Endothelial cell (in vitro differentiated cells): ENCODE results near the gene DUOX2. TPM values are rescaled to one million over a fixed set of nuclear protein-coding genes. Genes with fewer than 3 reads are reported as not detected.
"Not testable (repeated sequence)": the region's sequence is repeated elsewhere in the genome, so short reads cannot be mapped to it uniquely, and the experiment has no call there.

Experiments used
- DNase-seq: peaks from one replicate; pipeline ENCODE4 v3.0.0; 2021; ENCODE audit warnings: low spot score
- H3K27ac Mint-ChIP-seq: one replicate; pipeline ENCODE4 v1.8.0; 2021; ENCODE audit warnings: mixed read lengths, inconsistent platforms; ENCODE audit not compliant: unreplicated experiment
- H3K27me3 Mint-ChIP-seq: one replicate; pipeline ENCODE4 v1.8.0; 2021; ENCODE audit warnings: mild to moderate bottlenecking, moderate library complexity, mixed read lengths, inconsistent platforms; ENCODE audit not compliant: unreplicated experiment
- H3K36me3 Mint-ChIP-seq: one replicate; pipeline ENCODE4 v1.8.0; 2021; ENCODE audit warnings: mild to moderate bottlenecking, low read depth, mixed read lengths, inconsistent platforms; ENCODE audit not compliant: unreplicated experiment
- H3K4me1 Mint-ChIP-seq: one replicate; pipeline ENCODE4 v1.8.0; 2021; ENCODE audit warnings: mild to moderate bottlenecking, mixed read lengths, inconsistent platforms; ENCODE audit not compliant: unreplicated experiment
- H3K4me3 Mint-ChIP-seq: one replicate; pipeline ENCODE4 v1.8.0; 2021; ENCODE audit warnings: mild to moderate bottlenecking, mixed read lengths, inconsistent platforms; ENCODE audit not compliant: unreplicated experiment
- H3K9me3 Mint-ChIP-seq: one replicate; pipeline ENCODE4 v1.8.0; 2021; ENCODE audit warnings: mixed read lengths, inconsistent platforms; ENCODE audit not compliant: unreplicated experiment
- CTCF ChIP-seq: fragments of 200-600 bp; sonication (generic); IDR thresholded peaks from one replicate; pipeline ENCODE4 v1.5.0; 2021; ENCODE audit warnings: antibody characterized with exemption; ENCODE audit not compliant: unreplicated experiment
- total RNA-seq: library from RNA; stranded (reverse); fragmentation: NEBNext Ultra II Directional; extraction: Animal tissue kit (Norgen Biotek cat#: 25700); gene quantifications from one replicate; pipeline ENCODE4 v1.2.1, GENCODE V29; 2021; ENCODE audit not compliant: unreplicated experiment

The DUOX2 gene
- total RNA-seq, 1 donor from 2014 or later: 1.2 TPM

DNA sequence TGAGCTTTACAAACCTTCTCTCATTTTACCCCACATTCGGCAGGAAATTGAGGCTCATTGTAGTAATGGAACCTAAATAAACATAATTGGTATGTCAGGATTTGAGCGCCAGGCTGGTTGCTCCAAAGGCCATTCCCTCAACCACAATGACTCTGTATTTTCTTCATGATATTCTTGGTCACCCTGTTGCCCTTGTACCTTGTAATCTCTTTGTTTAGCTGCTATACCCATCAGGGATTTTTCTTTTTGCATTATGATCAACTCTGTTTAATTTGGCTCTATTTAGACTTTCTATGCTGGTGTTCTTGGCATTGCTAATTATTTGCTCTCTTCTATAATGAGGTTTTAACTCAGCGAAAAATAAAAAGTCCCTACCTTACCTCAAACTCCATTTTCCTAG is 29.8 kb downstream of the DUOX2 start:
- H3K4me1 Mint-ChIP-seq: peaks cover 8% of the 10 kb centered on the region
- no peak for TF ChIP-seq CTCF
- no peak overlapping the region for H3K27ac Mint-ChIP-seq
- H3K27me3 Mint-ChIP-seq: peaks cover 7% of the 10 kb centered on the region
- no peak overlapping the region for H3K4me3 Mint-ChIP-seq
- no peaks in the 10 kb centered on the region for H3K9me3 Mint-ChIP-seq
- H3K36me3 Mint-ChIP-seq: no peaks in the 10 kb centered on the region
- no peak for DNase-seq

GRCh38 chr15:45083223-45083622 is 30.7 kb downstream of the DUOX2 start:
- no peak overlapping the region for H3K27ac Mint-ChIP-seq
- no peak for TF ChIP-seq CTCF
- H3K27me3 Mint-ChIP-seq: peaks cover 4% of the 10 kb centered on the region
- no peaks in the 10 kb centered on the region for H3K36me3 Mint-ChIP-seq
- H3K4me1 Mint-ChIP-seq: no peaks in the 10 kb centered on the region
- no peak for DNase-seq
- H3K4me3 Mint-ChIP-seq: no peak overlapping the region
- no peaks in the 10 kb centered on the region for H3K9me3 Mint-ChIP-seq

GRCh38 chr15:45082412-45082811 is 31.6 kb downstream of the DUOX2 start:
- not testable (repeated sequence) for H3K9me3 Mint-ChIP-seq, H3K27me3 Mint-ChIP-seq, H3K4me1 Mint-ChIP-seq, H3K4me3 Mint-ChIP-seq, H3K27ac Mint-ChIP-seq, DNase-seq, H3K36me3 Mint-ChIP-seq

GRCh38 chr15:45080593-45080992 is 33.4 kb downstream of the DUOX2 start:
- H3K4me3 Mint-ChIP-seq, H3K27ac Mint-ChIP-seq, DNase-seq, H3K27me3 Mint-ChIP-seq, H3K4me1 Mint-ChIP-seq, H3K9me3 Mint-ChIP-seq, H3K36me3 Mint-ChIP-seq: not testable (repeated sequence)

GRCh38 chr15:45079628-45080246 is 34.2 kb downstream of the DUOX2 start:
- H3K4me1 Mint-ChIP-seq, H3K9me3 Mint-ChIP-seq, H3K27ac Mint-ChIP-seq: not testable (repeated sequence)

GRCh38 chr15:45079201-45079600 is 34.8 kb downstream of the DUOX2 start:
- not testable (repeated sequence) for H3K4me3 Mint-ChIP-seq, H3K27ac Mint-ChIP-seq, H3K27me3 Mint-ChIP-seq, H3K4me1 Mint-ChIP-seq, H3K9me3 Mint-ChIP-seq, H3K36me3 Mint-ChIP-seq, DNase-seq

More at GRCh38 chr15:45079628-45080246, 34.2 kb downstream of the DUOX2 start:
- not testable (repeated sequence) for H3K4me3 Mint-ChIP-seq, H3K27me3 Mint-ChIP-seq, H3K36me3 Mint-ChIP-seq, DNase-seq

- H3K4me1 Mint-ChIP-seq, H3K27me3 Mint-ChIP-seq, H3K4me3 Mint-ChIP-seq, H3K27ac Mint-ChIP-seq, H3K9me3 Mint-ChIP-seq, H3K36me3 Mint-ChIP-seq, DNase-seq: not testable (repeated sequence)
Measured at GRCh38 chr15:45077391-45077790, 36.6 kb downstream of the DUOX2 start.

DNA sequence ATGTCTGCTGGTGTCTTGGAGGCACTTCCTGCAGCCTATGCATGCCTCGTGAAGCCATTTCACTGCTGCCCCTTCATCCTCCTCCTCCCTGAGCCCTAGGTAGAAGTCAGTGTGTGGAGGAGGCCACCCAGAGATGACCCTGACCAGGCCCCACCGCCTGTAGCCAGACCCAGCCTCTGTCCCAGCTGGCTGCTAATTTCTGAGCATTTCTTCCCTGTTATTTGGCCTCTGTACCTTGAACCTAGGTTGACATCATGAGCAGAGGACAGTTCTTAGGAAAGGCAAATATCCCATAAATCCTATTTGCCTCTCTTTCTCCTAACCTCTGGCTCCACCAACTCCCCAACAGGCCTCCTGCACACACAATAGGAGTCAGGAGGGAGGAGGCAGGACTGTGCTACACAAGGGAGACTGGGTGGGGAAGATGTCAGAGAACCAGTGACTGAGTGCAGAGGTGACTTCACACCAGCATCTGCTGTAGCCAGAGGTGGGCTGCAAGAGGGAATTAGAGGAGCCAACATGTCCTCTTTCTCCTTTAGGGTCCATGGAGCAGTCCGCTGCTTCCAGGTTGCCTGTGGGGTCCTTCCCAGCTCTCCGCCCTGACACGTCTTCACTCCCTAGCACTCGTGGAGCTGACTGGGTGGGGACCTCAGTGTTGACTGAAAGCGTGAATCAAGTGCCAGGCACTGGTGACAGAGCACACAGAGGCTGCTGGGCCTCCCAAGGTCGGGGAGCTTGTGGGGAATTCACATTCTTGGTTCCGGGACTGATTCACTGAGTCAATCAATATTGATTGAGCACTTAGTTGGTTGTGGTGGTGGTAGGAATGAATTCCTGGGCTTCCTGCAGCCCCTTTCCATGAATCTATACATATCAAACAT is 38.3 kb downstream of the DUOX2 start:
- H3K27ac Mint-ChIP-seq, H3K4me1 Mint-ChIP-seq, H3K4me3 Mint-ChIP-seq, H3K36me3 Mint-ChIP-seq, H3K9me3 Mint-ChIP-seq, DNase-seq, H3K27me3 Mint-ChIP-seq: not testable (repeated sequence)

DNA sequence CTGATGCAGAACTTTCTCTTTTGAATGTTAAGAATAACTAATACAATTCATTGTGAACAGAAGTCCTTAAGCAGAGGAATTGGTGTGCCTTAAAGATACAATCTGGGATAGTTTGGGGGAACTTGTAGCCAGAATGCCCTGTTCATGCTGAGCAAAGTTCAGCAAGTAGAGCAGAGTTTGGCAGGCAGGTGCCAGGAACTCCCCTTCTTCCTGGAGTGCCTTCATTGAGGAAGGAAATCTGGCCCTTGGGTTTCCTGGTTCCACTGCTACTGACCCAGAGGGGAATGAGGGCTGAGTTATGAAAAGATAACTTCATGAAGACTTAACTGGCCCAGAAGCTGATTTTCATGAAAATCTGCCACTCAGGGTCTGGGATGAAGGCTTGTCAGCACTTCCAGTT is 40.4 kb downstream of the DUOX2 start:
- not testable (repeated sequence) for H3K9me3 Mint-ChIP-seq, H3K36me3 Mint-ChIP-seq, DNase-seq, H3K4me3 Mint-ChIP-seq, H3K27ac Mint-ChIP-seq, H3K4me1 Mint-ChIP-seq, H3K27me3 Mint-ChIP-seq

- not testable (repeated sequence) for H3K27me3 Mint-ChIP-seq, H3K4me3 Mint-ChIP-seq, H3K4me1 Mint-ChIP-seq, H3K27ac Mint-ChIP-seq, DNase-seq, H3K36me3 Mint-ChIP-seq, H3K9me3 Mint-ChIP-seq
Measured at GRCh38 chr15:45069942-45070360, 44.0 kb downstream of the DUOX2 start.
